HCT116 (cell line): ENCODE measurements around the gene TNS3. TPM values are rescaled to one million over a fixed set of nuclear protein-coding genes. Genes with fewer than 3 reads are reported as not detected.

Experiments used
- ATAC-seq: fragments of 200-7000 bp; cut with Tn5 transposase; 2 replicates; pipeline ENCODE4 v1.9.1; 2020; ENCODE audit warnings: mild to moderate bottlenecking, moderate library complexity
- BruUV-seq: library from RNA; stranded (reverse); fragments of 400-500 nt; replicated peaks from 2 replicates; lab custom pipeline; 2021; lab: Mats Ljungman, UMichigan
- CTCF ChIA-PET: fragments of 300-600 bp; sonication (Branson Sonifier 250); formaldehyde crosslinking; loops from one replicate; lab custom pipeline; 2021; ENCODE audit warnings: antibody characterized with exemption; lab: Charles Lee
- POLR2A ChIA-PET: fragments of 300-600, 350-600 bp; sonication (Branson Sonifier 250); formaldehyde crosslinking; loops from one replicate; lab custom pipeline; 2021; ENCODE audit warnings: antibody characterized with exemption; lab: Charles Lee
- RAD21 ChIA-PET, 2 experiments: fragments of 300-600 bp; sonication (Branson Sonifier 250); formaldehyde crosslinking; loops; one replicate each; lab custom pipeline; 2023; ENCODE audit warnings: low total read pairs in 2 of 2; ENCODE audit not compliant: uncharacterized antibody in 2 of 2, unreplicated experiment in 2 of 2, low non-redundant PET in 1 of 2; lab: Charles Lee
- DNase-seq: peaks from one replicate; pipeline ENCODE4 v3.0.0-alpha.2; 2010; ENCODE audit warnings: low read depth, low spot score
- H2AFZ ChIP-seq: fragments of 200-600 bp; shearing (Covaris generic), sonication (generic); 2 replicates; pipeline ENCODE4 v1.6.1; 2017; ENCODE audit warnings: low read depth, mixed run types, mixed read lengths, antibody characterized with exemption, low read length; ENCODE audit not compliant: poor library complexity, severe bottlenecking
- H3K27ac ChIP-seq: 2 replicates; pipeline ENCODE4 v1.5.1; 2012; ENCODE audit warnings: low read depth, low read length
- H3K27me3 ChIP-seq: fragments of 200-600 bp; sonication (generic); 2 replicates; pipeline ENCODE4 v1.6.1; 2016; ENCODE audit warnings: mixed run types, low read length, mixed read lengths; ENCODE audit not compliant: insufficient read depth
- H3K36me3 ChIP-seq, 2 experiments: fragments of 200-500 bp in 1 of 2; fragments of 200-600 bp in 1 of 2; sonication (Bioruptor generic) in 1 of 2; sonication (generic) in 1 of 2; 2 replicates each; pipeline versions ENCODE4 v1.5.1 to v1.6.1; 2014 to 2016; ENCODE audit warnings: low read length in 2 of 2, inconsistent platforms in 1 of 2, mixed read lengths in 1 of 2, mixed run types in 1 of 2; ENCODE audit not compliant: insufficient read depth in 2 of 2, control insufficient read depth in 1 of 2
- H3K4me1 ChIP-seq, 2 experiments: fragments of 200-600 bp in 1 of 2; sonication (generic) in 1 of 2; 2 replicates each; pipeline versions ENCODE4 v1.5.1 to v1.6.1; 2012 to 2017; ENCODE audit warnings: low read length in 2 of 2, inconsistent platforms in 1 of 2, mild to moderate bottlenecking in 1 of 2, mixed read lengths in 1 of 2, mixed run types in 1 of 2, moderate library complexity in 1 of 2; ENCODE audit not compliant: insufficient read depth in 2 of 2, control insufficient read depth in 1 of 2
- H3K4me2 ChIP-seq: fragments of 200-600 bp; sonication (generic); 2 replicates; pipeline ENCODE4 v1.6.1; 2017; ENCODE audit warnings: mixed run types, low read length, mixed read lengths
- H3K4me3 ChIP-seq, 2 experiments: fragments of 200-600 bp in 1 of 2; sonication (generic) in 1 of 2; replicated peaks in 1 of 2; 2 replicates each; pipeline ENCODE4 v1.5.1; 2011 to 2016; ENCODE audit warnings: low read length in 2 of 2, control low read depth in 1 of 2, low read depth in 1 of 2, mild to moderate bottlenecking in 1 of 2, mixed read lengths in 1 of 2, mixed run types in 1 of 2
- H3K79me2 ChIP-seq: fragments of 200-600 bp; sonication (generic); 2 replicates; pipeline ENCODE4 v1.6.1; 2017; ENCODE audit warnings: mild to moderate bottlenecking, mixed run types, low read length, moderate library complexity, mixed read lengths; ENCODE audit not compliant: insufficient read depth
- H3K9ac ChIP-seq: fragments of 200-600 bp; sonication (generic); 2 replicates; pipeline ENCODE4 v1.6.1; 2016; ENCODE audit warnings: low read length, mixed read lengths
- H3K9me2 ChIP-seq: fragments of 200-600 bp; sonication (generic), shearing (Covaris generic); 2 replicates; pipeline ENCODE4 v1.6.1; 2017; ENCODE audit warnings: mixed run types, mild to moderate bottlenecking, moderate library complexity; ENCODE audit not compliant: insufficient read depth
- H3K9me3 ChIP-seq, 2 experiments: fragments of 200-500 bp in 1 of 2; fragments of 200-600 bp in 1 of 2; sonication (Bioruptor generic) in 1 of 2; sonication (generic) in 1 of 2; 2 replicates each; pipeline ENCODE4 v1.6.1; 2014 to 2017; ENCODE audit warnings: low read length in 2 of 2, mixed read lengths in 2 of 2, inconsistent platforms in 1 of 2, low read depth in 1 of 2, mild to moderate bottlenecking in 1 of 2, mixed run types in 1 of 2, moderate library complexity in 1 of 2; ENCODE audit not compliant: control insufficient read depth in 1 of 2, insufficient read depth in 1 of 2
- H4K20me1 ChIP-seq: fragments of 200-600 bp; sonication (generic), shearing (Covaris generic); 2 replicates; pipeline ENCODE4 v1.6.1; 2017; ENCODE audit warnings: mixed run types, mild to moderate bottlenecking, moderate library complexity; ENCODE audit not compliant: insufficient read depth
- ATF3 ChIP-seq: IDR thresholded peaks from 2 replicates; pipeline ENCODE4 v1.6.1; 2012
- CTCF ChIP-seq, 3 experiments: fragments of 200-600 bp in 1 of 3; sonication (generic) in 1 of 3; IDR thresholded peaks in 2 of 3; conservative IDR thresholded peaks in 1 of 3; 2 replicates each; pipeline ENCODE4 v1.5.1; 2012 to 2017; ENCODE audit warnings: low read depth in 2 of 3, low read length in 2 of 3, antibody characterized with exemption in 1 of 3, borderline replicate concordance in 1 of 3, control low read depth in 1 of 3, mild to moderate bottlenecking in 1 of 3, mixed read lengths in 1 of 3, mixed run types in 1 of 3, moderate library complexity in 1 of 3; ENCODE audit not compliant: insufficient read depth in 1 of 3
- EZH2 ChIP-seq: fragments of 200-600 bp; sonication (generic); IDR thresholded peaks from 2 replicates; pipeline ENCODE4 v1.6.1; 2017; ENCODE audit warnings: antibody characterized with exemption, mixed run types
- JUND ChIP-seq: IDR thresholded peaks from 2 replicates; pipeline ENCODE4 v1.6.1; 2012
- POLR2AphosphoS5 ChIP-seq: IDR thresholded peaks from 2 replicates; pipeline ENCODE4 v1.6.1; 2011; ENCODE audit warnings: mild to moderate bottlenecking, low read depth, low read length, moderate library complexity
- REST ChIP-seq: IDR thresholded peaks from 2 replicates; pipeline ENCODE4 v1.6.1; 2012; ENCODE audit warnings: low read depth
- SIN3A ChIP-seq: IDR thresholded peaks from 2 replicates; pipeline ENCODE4 v1.6.1; 2012; ENCODE audit warnings: low read depth
- SP1 ChIP-seq: IDR thresholded peaks from 2 replicates; pipeline ENCODE4 v1.6.1; 2012; ENCODE audit warnings: low read depth
- ZBTB33 ChIP-seq: IDR thresholded peaks from 2 replicates; pipeline ENCODE4 v1.6.1; 2011; ENCODE audit warnings: mild to moderate bottlenecking, low read length, moderate library complexity; ENCODE audit not compliant: insufficient replicate concordance; ENCODE audit errors: extremely low read depth
- ZFX ChIP-seq: fragments of 450-650 bp; IDR thresholded peaks from 2 replicates; pipeline ENCODE4 v1.6.1; 2017
- intact Hi-C: fragments of 100-400 bp; cut with micrococcal nuclease; formaldehyde crosslinking; loops from 2 replicates; pipeline ENCODE4 v1.10.0; 2022
- total RNA-seq: library from RNA; stranded (reverse); gene quantifications from one replicate; pipeline ENCODE4 v1.2.1, GENCODE V29; 2021; ENCODE audit not compliant: unreplicated experiment

TNS3 gene
- total RNA-seq, 1 experiment from 2014 or later: 9.1 TPM

- TF ChIP-seq ATF3 (no peak), EZH2 (no peak), SP1 (no peak), ZBTB33 (no peak)
- TF ChIP-seq, all 23 proteins: peak for 0
These were observed 191.8 kb downstream of the TNS3 start (continued) for GRCh38 chr7:47389923-47390630.

- H3K9me2 ChIP-seq: no peaks in the 10 kb centered on the region
- no peak overlapping the region for H2AFZ ChIP-seq
- H3K9ac ChIP-seq: no peak overlapping the region
- H3K79me2 ChIP-seq: no peaks in the 10 kb centered on the region
- H4K20me1 ChIP-seq: no peaks in the 10 kb centered on the region
- no peak overlapping the region for H3K27ac ChIP-seq
- CTCF ChIA-PET: no interaction called here
- no peak for TF ChIP-seq POLR2AphosphoS5
- TF ChIP-seq EZH2: no peak
- no peak for TF ChIP-seq REST
- no peak for TF ChIP-seq SIN3A
- no peak for TF ChIP-seq ATF3
- TF ChIP-seq ZFX: no peak
- no peak for TF ChIP-seq CTCF (IDR thresholded peaks at IDR 0.05 in 2 of 3, conservative IDR thresholded peaks at IDR 0.05 in 1 of 3; ENCODE audit: borderline replicate concordance in 1 of 3, insufficient read depth in 1 of 3, low read depth in 2 of 3, low read length in 2 of 3)
- TF ChIP-seq JUND: no peak
- TF ChIP-seq, all 23 proteins: peak for 0
- no TSS peak for BruUV-seq
- DNase-seq (no peak), ATAC-seq (no peak)
- intact Hi-C loops: no loop called here
- no peaks in the 10 kb centered on the region for H3K4me1 ChIP-seq
- H3K4me2 ChIP-seq: no peak overlapping the region
- no peak overlapping the region for H3K4me3 ChIP-seq
- H3K36me3 ChIP-seq: no peaks in the 10 kb centered on the region
- ChIA-PET RAD21 (no interaction called here), POLR2A (no interaction called here)
- H3K27me3 ChIP-seq: no peaks in the 10 kb centered on the region
- no peaks in the 10 kb centered on the region for H3K9me3 ChIP-seq
These were observed 192.6 kb downstream of the TNS3 start for GRCh38 chr7:47389171-47389922.
